Natural killer cell (primary cell): ENCODE measurements around the gene TICRR. TPM values are rescaled to one million over a fixed set of nuclear protein-coding genes. Genes with fewer than 3 reads are reported as not detected.

Experiments used
- ATAC-seq, 3 donors: fragments of 150-1000 bp in 2 of 3; fragments of 200-7000 bp in 1 of 3; cut with Tn5 transposase; 1 replicate in 1 of 3; 2 replicates in 2 of 3; pipeline ENCODE4 v1.10.0; 2021; ENCODE audit warnings: mild to moderate bottlenecking in 2 of 3, moderate library complexity in 2 of 3
- DNase-seq, 2 donors: peaks; one replicate each; pipeline versions ENCODE4 v3.0.0 to v3.0.0-alpha.2; 2013 to 2021; ENCODE audit warnings: mixed read lengths in 1 of 2
- H3K27ac ChIP-seq: one replicate; pipeline ENCODE4 v1.5.1; 2013; ENCODE audit warnings: mild to moderate bottlenecking, low read length
- H3K27me3 ChIP-seq: one replicate; pipeline ENCODE4 v1.6.1; 2013; ENCODE audit warnings: low read length; ENCODE audit not compliant: control insufficient read depth, insufficient read depth
- H3K36me3 ChIP-seq: one replicate; pipeline ENCODE4 v1.6.1; 2013; ENCODE audit warnings: low read length; ENCODE audit not compliant: control insufficient read depth, insufficient read depth
- H3K4me1 ChIP-seq: one replicate; pipeline ENCODE4 v1.6.1; 2013; ENCODE audit warnings: low read length; ENCODE audit not compliant: control insufficient read depth, insufficient read depth
- H3K4me3 ChIP-seq: one replicate; pipeline ENCODE4 v1.5.1; 2013; ENCODE audit warnings: low read length
- H3K9me3 ChIP-seq: one replicate; pipeline ENCODE4 v1.6.1; 2013; ENCODE audit warnings: low read length; ENCODE audit not compliant: control insufficient read depth, insufficient read depth
- H3K27ac Mint-ChIP-seq, 2 donors: one replicate each; pipeline ENCODE4 v1.8.0; 2022; ENCODE audit warnings: mild to moderate bottlenecking in 2 of 2, mixed read lengths in 2 of 2, moderate library complexity in 1 of 2
- H3K27me3 Mint-ChIP-seq, 2 donors: one replicate each; pipeline ENCODE4 v1.8.0; 2022; ENCODE audit warnings: low read depth in 2 of 2, mixed read lengths in 2 of 2
- H3K36me3 Mint-ChIP-seq: one replicate; pipeline ENCODE4 v1.8.0; 2022; ENCODE audit warnings: mixed read lengths
- H3K4me1 Mint-ChIP-seq, 2 donors: one replicate each; pipeline ENCODE4 v1.8.0; 2022; ENCODE audit warnings: mixed read lengths in 2 of 2
- H3K4me3 Mint-ChIP-seq: one replicate; pipeline ENCODE4 v1.8.0; 2022; ENCODE audit warnings: mild to moderate bottlenecking, moderate library complexity, mixed read lengths
- H3K9me3 Mint-ChIP-seq, 2 donors: one replicate each; pipeline ENCODE4 v1.8.0; 2022; ENCODE audit warnings: mixed read lengths in 2 of 2
- CTCF ChIP-seq: fragments of 200-600 bp; IDR thresholded peaks from one replicate; pipeline ENCODE4 v1.8.0; 2022; ENCODE audit warnings: antibody characterized with exemption
- WGBS: methylation state at CpG from one replicate; pipeline ENCODE4 v1.1.7; 2013; ENCODE audit warnings: missing lambda C conversion rate; ENCODE audit not compliant: insufficient coverage; 5-methylcytosine and 5-hydroxymethylcytosine counted together
- intact Hi-C: fragments of 100-400 bp; cut with micrococcal nuclease; formaldehyde crosslinking; loops from one replicate; pipeline ENCODE4 v1.14.2; 2022
- total RNA-seq, 4 donors: library from RNA; stranded (reverse); fragments of 120-200 nt in 1 of 4; gene quantifications; one replicate each; pipeline versions ENCODE4 v1.2.3 to v1.2.4, GENCODE V29; 2013 to 2022

Gene TICRR
- total RNA-seq, 3 donors from 2014 or later (not counting 1 experiment from before 2014, with no cell fraction given): 0.13 to 0.59 (median 0.14) TPM

GRCh38 chr15:89550427-89550826 lies 24.8 kb upstream of the TICRR start:
- WGBS: 100% methylated on average over 1 of the region's 2 CpGs
- no peak for ATAC-seq

GRCh38 chr15:89551550-89551949 lies 23.7 kb upstream of the TICRR start:
- no peak for ATAC-seq
- intact Hi-C loops: no loop called here
- peaks cover 5 to 27% of the 10 kb centered on the region in 2 donors for H3K27me3 Mint-ChIP-seq
- no peak overlapping the region for H3K27ac Mint-ChIP-seq
- DNase-seq: no peak
- H3K36me3 Mint-ChIP-seq: no peaks in the 10 kb centered on the region
- H3K9me3 ChIP-seq: no peaks in the 10 kb centered on the region
- H3K36me3 ChIP-seq: no peaks in the 10 kb centered on the region
- H3K4me1 ChIP-seq: no peaks in the 10 kb centered on the region
- H3K4me1 Mint-ChIP-seq: no peaks in the 10 kb centered on the region
- H3K9me3 Mint-ChIP-seq: no peaks in the 10 kb centered on the region
- no peak for TF ChIP-seq CTCF
- no peaks in the 10 kb centered on the region for H3K27me3 ChIP-seq
- H3K4me3 ChIP-seq: no peak overlapping the region
- 55% methylated on average over 4 of the region's 4 CpGs for WGBS
- H3K4me3 Mint-ChIP-seq: no peak overlapping the region
- no peak overlapping the region for H3K27ac ChIP-seq

More at GRCh38 chr15:89550427-89550826, 24.8 kb upstream of the TICRR start:
- Mint-ChIP-seq H3K4me1 (no peaks in the 10 kb centered on the region), H3K27ac (no peak overlapping the region), H3K27me3 (peaks cover 9 to 27% of the 10 kb centered on the region in 2 donors), H3K9me3 (no peaks in the 10 kb centered on the region), H3K4me3 (no peak overlapping the region), H3K36me3 (no peaks in the 10 kb centered on the region)
- no peaks in the 10 kb centered on the region for H3K9me3 ChIP-seq
- no peak for TF ChIP-seq CTCF
- no peaks in the 10 kb centered on the region for H3K27me3 ChIP-seq
- H3K36me3 ChIP-seq: no peaks in the 10 kb centered on the region
- no peak for DNase-seq
- H3K27ac ChIP-seq: no peak overlapping the region
- no peaks in the 10 kb centered on the region for H3K4me1 ChIP-seq
- no peak overlapping the region for H3K4me3 ChIP-seq
- intact Hi-C loops: no loop called here

- Mint-ChIP-seq H3K4me3 (no peak overlapping the region), H3K27me3 (peaks cover 2 to 22% of the 10 kb centered on the region in 2 donors), H3K4me1 (no peaks in the 10 kb centered on the region), H3K9me3 (no peaks in the 10 kb centered on the region), H3K36me3 (no peaks in the 10 kb centered on the region), H3K27ac (no peak overlapping the region)
- H3K36me3 ChIP-seq: no peaks in the 10 kb centered on the region
- H3K9me3 ChIP-seq: no peaks in the 10 kb centered on the region
- H3K27me3 ChIP-seq: no peaks in the 10 kb centered on the region
- DNase-seq: no peak
- H3K4me3 ChIP-seq: no peak overlapping the region
- WGBS: no CpG with 5 or more reads among the region's 3 CpGs
- intact Hi-C loops: no loop called here
- no peak overlapping the region for H3K27ac ChIP-seq
- ATAC-seq: no peak
- no peak for TF ChIP-seq CTCF
- no peaks in the 10 kb centered on the region for H3K4me1 ChIP-seq
Observed at GRCh38 chr15:89553632-89554031, 21.6 kb upstream of the TICRR start.

- Histone ChIP-seq H3K9me3 (no peaks in the 10 kb centered on the region), H3K27ac (no peak overlapping the region), H3K36me3 (no peaks in the 10 kb centered on the region), H3K4me3 (no peak overlapping the region), H3K27me3 (no peaks in the 10 kb centered on the region), H3K4me1 (no peaks in the 10 kb centered on the region)
- no peaks in the 10 kb centered on the region for H3K4me1 Mint-ChIP-seq
- no peak for TF ChIP-seq CTCF
- 76% methylated on average over 7 of the region's 7 CpGs for WGBS
- ATAC-seq (peak in 1 of 3 donors; percentile 30), DNase-seq (no peak)
- H3K27me3 Mint-ChIP-seq: peaks cover 0 to 22% of the 10 kb centered on the region in 2 donors
- H3K9me3 Mint-ChIP-seq: no peaks in the 10 kb centered on the region
- H3K4me3 Mint-ChIP-seq: no peak overlapping the region
- H3K27ac Mint-ChIP-seq: no peak overlapping the region
- no peaks in the 10 kb centered on the region for H3K36me3 Mint-ChIP-seq
- intact Hi-C loops: no loop called here
Observed at GRCh38 chr15:89554247-89554646, 21.0 kb upstream of the TICRR start.
